ENCODE data around the gene CARM1. TPM values are rescaled to one million over a fixed set of nuclear protein-coding genes. Genes with fewer than 3 reads are reported as not detected.
A peak's percentile ranks its signal among the peaks of the same experiment; 100 is the strongest.

The CARM1 gene
- total RNA-seq, 2 donors from 2014 or later, result 6.3 to 11.7 TPM

DNA sequence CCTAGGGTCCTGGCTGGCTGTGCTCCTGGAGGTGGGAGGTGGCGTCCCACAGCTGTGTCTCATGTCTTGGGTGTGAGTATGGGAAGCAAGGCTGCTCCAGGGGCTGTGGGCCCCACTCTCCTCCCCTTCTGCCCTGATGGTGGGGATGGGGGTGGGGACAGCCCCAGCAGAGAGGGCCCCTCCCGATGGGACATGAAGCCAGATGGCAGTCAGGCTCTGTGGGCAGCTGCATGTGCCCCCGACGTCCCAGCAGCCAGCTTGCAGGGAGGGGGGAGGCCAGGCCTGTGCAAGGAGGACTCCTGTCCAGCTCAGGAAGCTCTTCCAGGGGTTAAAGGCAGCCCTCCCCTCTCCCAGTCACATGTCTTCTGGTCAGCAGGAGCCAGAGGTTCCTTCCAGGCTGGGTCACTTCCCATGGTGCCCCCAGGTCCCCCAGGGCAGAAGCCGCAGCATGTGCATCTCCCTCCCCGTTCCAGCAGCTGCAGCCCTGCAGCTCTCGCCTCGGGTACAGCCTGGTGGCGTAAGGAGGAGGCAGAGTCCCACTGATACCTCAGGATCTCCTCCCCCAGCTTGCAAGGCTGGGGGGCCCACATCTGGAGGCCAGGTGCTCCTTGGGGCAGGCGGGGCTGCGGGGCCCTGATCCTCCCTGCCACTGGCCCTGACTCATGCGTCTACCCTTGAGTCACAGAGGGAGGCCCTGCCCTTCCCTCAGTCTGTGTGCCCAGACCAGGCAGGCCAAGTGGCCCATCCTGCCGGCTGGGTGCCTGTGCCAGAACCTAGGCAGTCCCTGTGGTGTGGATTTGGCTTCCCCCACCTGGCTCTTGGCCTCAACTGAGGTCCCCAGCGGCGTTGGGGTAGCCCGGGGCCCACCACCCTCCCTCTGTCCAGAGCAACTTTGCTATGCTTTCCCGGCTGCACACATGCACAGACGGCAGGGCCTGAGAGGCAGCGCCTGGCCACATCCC, 44.1 kb downstream of the CARM1 start:
- no peaks in the 10 kb centered on the region for H3K27me3 ChIP-seq
- H3K36me3 ChIP-seq (replicated peaks in 1 of 2; ENCODE audit: insufficient read depth in 1 of 2, low read depth in 2 of 2), result peaks cover 0 to 8% of the 10 kb centered on the region in 2 donors
- no peak for TF ChIP-seq POLR2A (IDR thresholded peaks at IDR 0.05)
- TF ChIP-seq, protein P1, sequence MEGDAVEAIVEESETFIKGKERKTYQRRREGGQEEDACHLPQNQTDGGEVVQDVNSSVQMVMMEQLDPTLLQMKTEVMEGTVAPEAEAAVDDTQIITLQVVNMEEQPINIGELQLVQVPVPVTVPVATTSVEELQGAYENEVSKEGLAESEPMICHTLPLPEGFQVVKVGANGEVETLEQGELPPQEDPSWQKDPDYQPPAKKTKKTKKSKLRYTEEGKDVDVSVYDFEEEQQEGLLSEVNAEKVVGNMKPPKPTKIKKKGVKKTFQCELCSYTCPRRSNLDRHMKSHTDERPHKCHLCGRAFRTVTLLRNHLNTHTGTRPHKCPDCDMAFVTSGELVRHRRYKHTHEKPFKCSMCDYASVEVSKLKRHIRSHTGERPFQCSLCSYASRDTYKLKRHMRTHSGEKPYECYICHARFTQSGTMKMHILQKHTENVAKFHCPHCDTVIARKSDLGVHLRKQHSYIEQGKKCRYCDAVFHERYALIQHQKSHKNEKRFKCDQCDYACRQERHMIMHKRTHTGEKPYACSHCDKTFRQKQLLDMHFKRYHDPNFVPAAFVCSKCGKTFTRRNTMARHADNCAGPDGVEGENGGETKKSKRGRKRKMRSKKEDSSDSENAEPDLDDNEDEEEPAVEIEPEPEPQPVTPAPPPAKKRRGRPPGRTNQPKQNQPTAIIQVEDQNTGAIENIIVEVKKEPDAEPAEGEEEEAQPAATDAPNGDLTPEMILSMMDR (IDR thresholded peaks at IDR 0.05), result no peak
- H3K27ac ChIP-seq, result no peak overlapping the region
- intact Hi-C loops (cut with DNase I), result no loop called here
- peaks cover 19% of the 10 kb centered on the region for H3K4me1 ChIP-seq
- no peak for DNase-seq
- no peak for ATAC-seq
- WGBS, 2 donors, result 94 to 97% methylated on average over 6 to 19 of the region's 19 CpGs
- H3K9me3 ChIP-seq, result no peaks in the 10 kb centered on the region
- H3K4me3 ChIP-seq, result no peak overlapping the region

DNA sequence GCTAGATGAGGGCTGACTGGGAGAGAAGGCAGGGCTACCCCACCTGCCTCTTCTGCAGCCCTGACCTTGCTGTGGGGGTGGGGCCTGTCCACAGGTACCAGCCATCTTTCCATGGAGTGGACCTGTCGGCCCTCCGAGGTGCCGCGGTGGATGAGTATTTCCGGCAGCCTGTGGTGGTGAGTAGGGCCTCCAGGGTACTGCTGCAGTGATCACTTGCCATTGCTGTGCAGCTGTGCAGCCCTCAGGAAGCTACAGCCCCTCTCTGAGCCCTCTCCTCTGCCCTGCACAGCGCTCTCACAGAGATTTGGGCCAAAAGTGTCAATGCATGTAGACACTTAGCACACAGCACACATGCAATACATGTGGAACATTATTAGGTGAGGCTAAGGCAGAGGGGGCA, 45.2 kb downstream of the CARM1 start:
- intact Hi-C loops (cut with DNase I), result no loop called here
- WGBS, 2 donors, result 71 to 87% methylated on average over 5 to 6 of the region's 6 CpGs
- TF ChIP-seq, protein P1 (IDR thresholded peaks at IDR 0.05), result no peak
- no peak for TF ChIP-seq POLR2A (IDR thresholded peaks at IDR 0.05)
- Histone ChIP-seq H3K9me3 (no peaks in the 10 kb centered on the region), H3K4me1 (peaks cover 19% of the 10 kb centered on the region), H3K27ac (no peak overlapping the region), H3K4me3 (no peak overlapping the region), H3K36me3 (replicated peaks in 1 of 2; ENCODE audit: insufficient read depth in 1 of 2, low read depth in 2 of 2) (peaks cover 0 to 7% of the 10 kb centered on the region in 2 donors), H3K27me3 (no peaks in the 10 kb centered on the region)
- no peak for DNase-seq
- no peak for ATAC-seq

DNA sequence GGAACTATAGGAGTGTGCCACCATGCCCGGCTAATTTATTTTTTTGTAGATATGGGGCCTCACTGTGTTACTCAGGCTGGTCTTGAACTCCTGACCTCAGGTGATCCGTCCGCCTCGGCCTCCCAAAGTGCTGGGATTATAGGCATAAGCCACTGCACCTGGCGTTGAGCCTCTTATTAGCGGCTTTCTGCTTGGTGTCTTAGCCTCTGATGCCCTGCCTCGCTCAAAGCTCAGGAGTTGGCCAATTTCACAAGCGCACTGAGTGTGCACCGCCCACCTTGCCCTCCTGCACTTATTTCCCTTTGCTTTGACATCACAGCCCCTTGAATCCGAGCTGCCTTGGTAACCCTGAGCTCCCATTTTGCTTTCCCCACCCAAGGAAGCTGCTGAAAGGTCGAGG, 47.0 kb downstream of the CARM1 start:
- H3K27me3 ChIP-seq, result no peaks in the 10 kb centered on the region
- intact Hi-C loops (cut with DNase I), result no loop called here
- peaks cover 0 to 9% of the 10 kb centered on the region in 2 donors for H3K36me3 ChIP-seq (replicated peaks in 1 of 2; ENCODE audit: insufficient read depth in 1 of 2, low read depth in 2 of 2)
- no peak overlapping the region for H3K4me3 ChIP-seq
- DNase-seq (no peak), ATAC-seq (no peak)
- WGBS, 2 donors, result 92 to 95% methylated on average over 9 to 11 of the region's 11 CpGs
- H3K4me1 ChIP-seq, result peaks cover 19% of the 10 kb centered on the region
- peak overlapping the region in 3 of 4 donors; percentile 22 to 37 (median 27) for H3K27ac ChIP-seq
- no peak for TF ChIP-seq POLR2A (IDR thresholded peaks at IDR 0.05)
- TF ChIP-seq, protein P1 (IDR thresholded peaks at IDR 0.05), result no peak
- no peaks in the 10 kb centered on the region for H3K9me3 ChIP-seq

DNA sequence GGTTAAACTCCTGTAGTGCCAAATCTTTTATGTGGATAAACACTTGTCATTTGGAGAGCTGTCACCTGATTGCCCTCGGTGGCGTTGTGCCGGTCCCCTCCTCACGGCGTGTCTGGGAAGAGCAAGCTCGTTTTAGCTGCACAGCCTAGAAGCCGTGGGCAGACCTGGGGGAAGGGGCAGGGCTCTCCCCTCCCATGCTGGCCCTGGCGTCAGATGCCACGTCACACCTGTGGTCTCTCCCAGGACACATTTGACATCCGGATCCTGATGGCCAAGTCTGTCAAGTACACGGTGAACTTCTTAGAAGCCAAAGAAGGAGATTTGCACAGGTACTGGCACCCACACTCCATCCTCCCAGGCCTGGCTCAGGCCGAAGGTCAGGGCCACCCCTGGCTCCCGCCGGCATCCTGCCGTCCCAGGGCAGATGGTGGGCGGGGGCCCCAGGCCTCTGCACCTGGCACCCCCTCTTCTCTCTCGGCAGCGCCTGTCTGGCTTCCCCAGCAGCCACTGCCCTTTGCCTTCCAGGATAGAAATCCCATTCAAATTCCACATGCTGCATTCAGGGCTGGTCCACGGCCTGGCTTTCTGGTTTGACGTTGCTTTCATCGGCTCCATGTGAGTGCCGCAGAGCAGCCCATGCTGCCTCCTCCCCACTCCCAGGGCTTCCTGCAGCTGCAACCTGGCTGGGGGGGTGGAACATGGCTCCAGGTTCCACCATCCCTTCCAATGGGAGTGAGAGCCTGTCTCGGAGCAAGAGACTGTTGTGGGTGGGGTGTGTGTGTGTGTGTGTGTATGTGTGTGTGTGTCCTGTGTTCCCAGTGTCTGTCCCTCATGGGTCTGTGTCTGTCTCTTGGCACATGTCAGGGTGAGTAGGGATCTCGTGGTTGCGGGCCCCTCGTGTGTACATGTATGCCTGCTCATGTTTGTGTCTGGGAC, 48.3 kb downstream of the CARM1 start:
- peak in 1 of 3 donors; percentile 9 for TF ChIP-seq POLR2A (IDR thresholded peaks at IDR 0.05)
- TF ChIP-seq, protein P1 (IDR thresholded peaks at IDR 0.05), result no peak
- Histone ChIP-seq H3K9me3 (no peaks in the 10 kb centered on the region), H3K27me3 (no peaks in the 10 kb centered on the region), H3K4me1 (peaks cover 19% of the 10 kb centered on the region), H3K36me3 (replicated peaks in 1 of 2; ENCODE audit: insufficient read depth in 1 of 2, low read depth in 2 of 2) (peaks cover 0 to 15% of the 10 kb centered on the region in 2 donors), H3K27ac (peak overlapping the region; percentile 19 to 52 (median 42)), H3K4me3 (no peak overlapping the region)
- ATAC-seq, result peak; percentile 74
- WGBS, 2 donors, result 46 to 55% methylated on average over 7 to 26 of the region's 26 CpGs
- peak; percentile 61 to 88 (median 80) for DNase-seq
- intact Hi-C loops (cut with DNase I), result loop anchor here (10.0 kb wide), 1 partner anchor 45 kb away; the partner anchor contains the start of gene CARM1

Measured in body of pancreas (tissue), 4 donors.